CD4-positive, alpha-beta T cell treated with Interleukin-21 for 1 hour (primary cell): Measurements from ENCODE around the gene JPH3.

Experiments
- DNase-seq: peaks from one replicate; pipeline ENCODE4 v3.0.0-alpha.2; 2020

The JPH3 gene

GRCh38 chr16:87602001-87602775 lies at the start of gene JPH3:
Gene JPH3 (plus strand): TSS chr16:87602508. CDS start chr16:87603147, 639 bp downstream.
- DNase-seq, result no peak

- no peak for DNase-seq
Observed at GRCh38 chr16:87552772-87553573, 49.3 kb upstream of the JPH3 start.

- no peak for DNase-seq
Observed at GRCh38 chr16:87554754-87555427, 47.4 kb upstream of the JPH3 start.

- no peak for DNase-seq
Observed at GRCh38 chr16:87555647-87556046, 46.7 kb upstream of the JPH3 start.

GRCh38 chr16:87556941-87557459 lies 45.3 kb upstream of the JPH3 start:
- no peak for DNase-seq

- no peak for DNase-seq
Observed at GRCh38 chr16:87558682-87559081, 43.6 kb upstream of the JPH3 start.

GRCh38 chr16:87559945-87560344 lies 42.4 kb upstream of the JPH3 start:
- no peak for DNase-seq

- DNase-seq, result no peak
Observed at GRCh38 chr16:87560428-87561199, 41.7 kb upstream of the JPH3 start.

- no peak for DNase-seq
Observed at GRCh38 chr16:87561200-87562105, 40.9 kb upstream of the JPH3 start.

GRCh38 chr16:87562201-87562600 lies 40.1 kb upstream of the JPH3 start:
- DNase-seq, result no peak

- no peak for DNase-seq
Observed at GRCh38 chr16:87563022-87563421, 39.3 kb upstream of the JPH3 start.

GRCh38 chr16:87563714-87564523 lies 38.4 kb upstream of the JPH3 start:
- DNase-seq, result no peak

- DNase-seq, result no peak
Observed at GRCh38 chr16:87564524-87564778, 37.9 kb upstream of the JPH3 start.

- DNase-seq, result no peak
Observed at GRCh38 chr16:87569601-87570571, 32.4 kb upstream of the JPH3 start.

GRCh38 chr16:87570572-87570937 lies 31.8 kb upstream of the JPH3 start:
- no peak for DNase-seq

GRCh38 chr16:87570938-87571867 lies 31.1 kb upstream of the JPH3 start:
- no peak for DNase-seq

- no peak for DNase-seq
Observed at GRCh38 chr16:87571868-87572244, 30.5 kb upstream of the JPH3 start.

GRCh38 chr16:87572959-87573358 lies 29.3 kb upstream of the JPH3 start:
- DNase-seq, result no peak
